ENCODE measurements around the gene TTLL9. TPM values are rescaled to one million over a fixed set of nuclear protein-coding genes. Genes with fewer than 3 reads are reported as not detected.

The TTLL9 gene
- total RNA-seq, 1 donor from 2014 or later, result 0.60 TPM

DNA sequence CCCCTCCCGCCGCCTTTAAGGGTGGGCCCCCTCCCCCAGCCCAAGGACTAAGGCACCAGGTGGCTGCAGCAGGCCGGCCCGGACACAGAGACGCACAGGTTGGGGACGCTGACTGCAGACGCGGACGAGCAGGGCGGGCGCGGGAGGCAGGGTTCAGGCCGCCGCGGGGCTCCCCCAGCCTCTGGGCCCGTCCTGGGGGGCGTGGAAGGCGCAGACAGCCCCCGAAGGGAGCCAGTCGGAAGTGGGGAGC lies 9.4 kb upstream of the TTLL9 start:
- intact Hi-C loops (cut with micrococcal nuclease), result loop anchor here (1.0 to 5.0 kb wide), 4 partner anchors 19 to 156 kb away; partner anchors contain the start of gene PDRG1
- TF ChIP-seq, protein P1, sequence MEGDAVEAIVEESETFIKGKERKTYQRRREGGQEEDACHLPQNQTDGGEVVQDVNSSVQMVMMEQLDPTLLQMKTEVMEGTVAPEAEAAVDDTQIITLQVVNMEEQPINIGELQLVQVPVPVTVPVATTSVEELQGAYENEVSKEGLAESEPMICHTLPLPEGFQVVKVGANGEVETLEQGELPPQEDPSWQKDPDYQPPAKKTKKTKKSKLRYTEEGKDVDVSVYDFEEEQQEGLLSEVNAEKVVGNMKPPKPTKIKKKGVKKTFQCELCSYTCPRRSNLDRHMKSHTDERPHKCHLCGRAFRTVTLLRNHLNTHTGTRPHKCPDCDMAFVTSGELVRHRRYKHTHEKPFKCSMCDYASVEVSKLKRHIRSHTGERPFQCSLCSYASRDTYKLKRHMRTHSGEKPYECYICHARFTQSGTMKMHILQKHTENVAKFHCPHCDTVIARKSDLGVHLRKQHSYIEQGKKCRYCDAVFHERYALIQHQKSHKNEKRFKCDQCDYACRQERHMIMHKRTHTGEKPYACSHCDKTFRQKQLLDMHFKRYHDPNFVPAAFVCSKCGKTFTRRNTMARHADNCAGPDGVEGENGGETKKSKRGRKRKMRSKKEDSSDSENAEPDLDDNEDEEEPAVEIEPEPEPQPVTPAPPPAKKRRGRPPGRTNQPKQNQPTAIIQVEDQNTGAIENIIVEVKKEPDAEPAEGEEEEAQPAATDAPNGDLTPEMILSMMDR (IDR thresholded peaks at IDR 0.05), result no peak
- H3K27ac Mint-ChIP-seq, result no peak overlapping the region
- H3K9me3 Mint-ChIP-seq, result no peaks in the 10 kb centered on the region
- peaks cover 6% of the 10 kb centered on the region for H3K27me3 Mint-ChIP-seq
- ChIA-PET POLR2A (no interaction called here), CTCF (interaction anchor here (1.1 to 1.3 kb wide), 2 partner anchors 8 to 9 kb away, joined by 3 read pairs; no protein-coding TSS in a partner anchor)
- no peak for DNase-seq
- ATAC-seq (ENCODE audit: low read depth), result peak; percentile 18
- H3K4me3 Mint-ChIP-seq, result peak overlapping the region; percentile 46
- no peaks in the 10 kb centered on the region for H3K36me3 Mint-ChIP-seq (ENCODE audit: low read depth)
- peaks cover 18% of the 10 kb centered on the region for H3K4me1 Mint-ChIP-seq

DNA sequence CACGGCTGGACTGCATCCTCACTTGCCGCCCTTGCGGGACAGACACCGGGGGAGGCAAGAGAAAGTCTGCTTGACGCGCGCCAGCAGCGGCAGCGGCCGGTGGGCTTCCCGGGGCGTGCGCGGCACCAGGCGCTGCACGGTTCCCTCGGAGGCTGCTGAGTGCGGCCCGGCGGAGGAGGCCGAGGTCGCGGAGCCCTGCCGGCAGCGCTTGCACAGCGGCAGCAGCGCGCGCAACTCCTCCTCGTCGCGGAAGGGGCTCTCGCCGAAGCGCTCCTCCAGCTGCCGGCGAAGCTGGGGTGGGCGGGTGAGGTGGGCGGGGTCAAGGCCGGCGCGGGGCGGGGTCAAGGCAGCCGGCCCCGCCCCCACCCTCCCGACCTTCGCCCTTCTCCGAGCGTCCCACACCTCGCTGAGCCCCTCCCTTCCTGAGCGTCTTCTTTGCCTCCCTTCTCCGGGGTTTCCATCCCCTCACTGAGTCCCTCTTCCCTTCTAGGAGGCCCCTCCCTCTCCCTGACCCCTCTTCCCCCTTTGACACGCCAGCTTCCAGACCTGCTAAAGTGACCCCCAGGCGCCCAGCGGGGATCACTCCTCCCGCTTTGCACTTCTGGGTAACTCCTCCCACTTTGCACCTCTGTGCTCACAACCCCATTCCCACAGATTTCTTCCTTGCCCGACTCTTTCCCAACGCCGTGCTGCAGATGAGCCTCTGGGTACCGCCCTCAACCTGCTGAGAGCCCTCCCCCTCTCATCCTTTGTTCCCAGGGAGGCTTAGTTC lies 8.9 kb upstream of the TTLL9 start:
- peaks cover 18% of the 10 kb centered on the region for H3K4me1 Mint-ChIP-seq
- peak; percentile 62 for DNase-seq
- no peaks in the 10 kb centered on the region for H3K36me3 Mint-ChIP-seq (ENCODE audit: low read depth)
- POLR2A ChIA-PET, result interaction anchor here (0.7 kb wide), 1 partner anchor 18 kb away, joined by 5 read pairs; no protein-coding TSS in a partner anchor
- intact Hi-C loops (cut with micrococcal nuclease), result loop anchor here (1.0 to 5.0 kb wide), 4 partner anchors 19 to 155 kb away; partner anchors contain the start of gene PDRG1
- no peak overlapping the region for H3K27ac Mint-ChIP-seq
- no peaks in the 10 kb centered on the region for H3K9me3 Mint-ChIP-seq
- peak overlapping the region; percentile 56 for H3K4me3 Mint-ChIP-seq
- H3K27me3 Mint-ChIP-seq, result peaks cover 6% of the 10 kb centered on the region
- CTCF ChIA-PET, result interaction anchor here (1.1 to 1.3 kb wide), 2 partner anchors 8 to 9 kb away, joined by 3 read pairs; no protein-coding TSS in a partner anchor
- peak; percentile 88 for ATAC-seq (ENCODE audit: low read depth)
- TF ChIP-seq, protein P1 (IDR thresholded peaks at IDR 0.05), result no peak

DNA sequence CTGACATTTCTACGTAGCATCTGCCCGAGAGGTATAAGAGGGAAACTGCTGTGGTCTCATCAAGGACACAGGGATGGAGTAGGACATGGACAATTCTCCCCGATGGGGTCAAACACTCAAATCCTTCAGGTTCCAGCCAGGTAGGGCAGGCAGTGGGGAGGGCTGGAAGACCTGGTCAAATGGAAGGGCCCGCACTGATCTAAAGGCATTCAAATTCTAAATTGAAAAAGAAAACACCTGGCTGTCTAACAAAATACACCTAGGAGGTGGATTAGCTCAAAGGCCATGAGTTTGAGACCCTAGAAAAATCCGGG lies 8.3 kb upstream of the TTLL9 start:
- H3K27me3 Mint-ChIP-seq, result peaks cover 6% of the 10 kb centered on the region
- POLR2A ChIA-PET, result interaction anchor here (0.7 kb wide), 1 partner anchor 17 kb away, joined by 5 read pairs; no protein-coding TSS in a partner anchor
- H3K4me1 Mint-ChIP-seq, result peaks cover 21% of the 10 kb centered on the region
- CTCF ChIA-PET, result interaction anchor here (0.8 to 1.3 kb wide), 4 partner anchors 9 to 229 kb away, joined by 3 read pairs; no protein-coding TSS in a partner anchor
- TF ChIP-seq, protein P1 (IDR thresholded peaks at IDR 0.05), result no peak
- H3K27ac Mint-ChIP-seq, result no peak overlapping the region
- ATAC-seq (ENCODE audit: low read depth) (no peak), DNase-seq (no peak)
- H3K36me3 Mint-ChIP-seq (ENCODE audit: low read depth), result no peaks in the 10 kb centered on the region
- no peaks in the 10 kb centered on the region for H3K9me3 Mint-ChIP-seq
- intact Hi-C loops (cut with micrococcal nuclease), result loop anchor here (5.0 kb wide), 1 partner anchor 35 kb away; no protein-coding TSS in a partner anchor
- H3K4me3 Mint-ChIP-seq, result peak overlapping the region; percentile 56

DNA sequence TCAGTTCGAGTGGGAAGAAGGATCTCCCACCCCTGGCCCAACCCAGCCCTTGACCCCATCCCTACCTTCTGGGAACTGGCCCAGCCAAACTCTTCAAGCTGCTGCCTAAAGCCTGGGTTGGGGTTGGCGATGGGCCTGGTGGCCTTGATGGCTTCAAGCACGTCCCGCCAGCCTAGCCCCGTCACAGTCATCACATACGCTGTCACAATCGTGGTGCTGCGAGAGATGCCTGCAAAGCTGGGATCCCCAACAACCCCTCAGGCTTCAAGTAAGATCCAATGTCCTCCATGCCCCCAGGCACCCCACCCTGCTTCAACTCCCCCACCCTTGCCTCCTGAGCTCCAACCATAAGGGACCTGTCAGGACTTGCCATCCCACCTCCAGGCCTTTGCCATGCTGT lies 7.9 kb upstream of the TTLL9 start:
- ATAC-seq (ENCODE audit: low read depth) (no peak), DNase-seq (no peak)
- Mint-ChIP-seq H3K4me1 (peaks cover 22% of the 10 kb centered on the region), H3K36me3 (ENCODE audit: low read depth) (no peaks in the 10 kb centered on the region), H3K9me3 (no peaks in the 10 kb centered on the region), H3K27me3 (peaks cover 8% of the 10 kb centered on the region), H3K27ac (no peak overlapping the region), H3K4me3 (no peak overlapping the region)
- POLR2A ChIA-PET, result interaction anchor here (0.6 kb wide), 2 partner anchors 90 to 289 kb away, joined by 3 to 4 read pairs; no protein-coding TSS in a partner anchor
- CTCF ChIA-PET, result interaction anchor here (0.8 to 1.3 kb wide), 2 partner anchors 16 to 229 kb away, joined by 3 read pairs; no protein-coding TSS in a partner anchor
- TF ChIP-seq, protein P1 (IDR thresholded peaks at IDR 0.05), result no peak
- intact Hi-C loops (cut with micrococcal nuclease), result loop anchor here (5.0 kb wide), 1 partner anchor 35 kb away; no protein-coding TSS in a partner anchor
